GM19468 (cell line): Measurements from ENCODE around the gene PLPPR2.
A peak's percentile ranks its signal among the peaks of the same experiment; 100 is the strongest.
"Not testable (repeated sequence)": the region's sequence is repeated elsewhere in the genome, so short reads cannot be mapped to it uniquely, and the experiment has no call there.

Experiments used
- ATAC-seq: cut with Tn5 transposase; IDR thresholded peaks from one replicate; pipeline ENCODE4 v1.9.1; 2021; ENCODE audit warnings: mild to moderate bottlenecking, moderate library complexity, moderate number of reproducible peaks; ENCODE audit not compliant: unreplicated experiment; ENCODE audit errors: extremely low read depth

The PLPPR2 gene

DNA sequence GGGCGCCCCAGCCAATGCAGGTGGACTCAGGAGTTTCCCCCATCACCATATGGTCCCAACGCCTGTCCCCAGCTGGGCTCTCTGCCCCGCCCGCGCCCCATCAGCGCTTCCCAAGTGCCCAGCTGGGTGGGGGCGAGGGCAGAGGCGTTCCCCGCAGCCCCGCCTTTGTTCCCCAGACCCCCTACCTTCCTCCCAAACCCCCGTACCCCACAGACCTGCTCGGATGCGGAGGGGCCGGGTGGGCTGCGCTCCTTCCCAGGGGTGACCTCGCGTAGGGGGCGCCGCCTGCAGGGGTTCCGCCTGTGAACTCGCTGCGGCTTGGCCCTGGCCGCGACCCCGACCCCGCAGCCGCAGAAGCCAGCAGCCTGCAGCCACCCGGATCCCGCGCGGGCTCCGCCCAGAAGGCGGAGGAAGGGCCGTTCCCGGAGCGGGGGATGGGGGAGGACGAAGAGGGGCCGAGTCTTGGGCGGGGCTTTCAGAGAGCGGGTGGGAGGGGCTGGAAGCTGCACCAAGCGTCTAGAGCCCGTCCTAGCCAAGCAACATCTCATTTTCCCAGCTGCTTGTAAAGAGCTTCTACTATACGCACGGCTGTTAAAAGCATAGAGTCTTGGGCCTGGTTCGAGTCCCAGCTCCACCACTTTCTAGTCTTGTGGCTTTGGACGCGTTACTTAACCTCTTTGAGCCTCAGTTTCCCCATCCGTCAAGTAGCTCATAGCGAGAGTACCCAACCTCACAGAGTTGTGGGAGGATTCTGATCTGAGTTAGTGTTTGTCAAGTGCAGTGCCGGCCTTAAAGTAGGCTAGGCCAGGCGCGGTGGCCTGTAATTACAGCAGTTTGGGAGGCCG is 15.8 kb upstream of the PLPPR2 start, which contains the start of gene RAB3D:
Gene RAB3D, minus strand, starts transcription at position 404 of the 845 bp plus-strand sequence. CDS start 2,258 bp downstream, outside the sequence.
- no peak for ATAC-seq

DNA sequence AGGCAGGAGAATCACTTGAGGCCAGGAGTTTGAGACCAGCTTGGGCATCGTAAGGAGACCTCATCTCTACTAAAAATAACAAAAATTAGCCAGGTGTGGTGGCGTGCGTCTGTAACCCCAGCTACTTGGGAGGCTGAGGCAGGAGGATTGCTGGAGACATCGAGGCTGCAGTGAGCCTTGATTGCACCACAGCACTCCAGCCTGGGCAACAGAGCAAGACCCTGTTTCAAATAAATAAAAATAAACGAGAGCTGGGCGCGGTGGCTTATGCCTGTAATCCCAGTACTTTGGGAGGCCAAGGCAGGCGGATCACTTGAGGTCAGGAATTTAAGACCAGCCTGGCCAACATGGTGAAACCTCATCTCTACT is 15.1 kb upstream of the PLPPR2 start:
- ATAC-seq = not testable (repeated sequence)

DNA sequence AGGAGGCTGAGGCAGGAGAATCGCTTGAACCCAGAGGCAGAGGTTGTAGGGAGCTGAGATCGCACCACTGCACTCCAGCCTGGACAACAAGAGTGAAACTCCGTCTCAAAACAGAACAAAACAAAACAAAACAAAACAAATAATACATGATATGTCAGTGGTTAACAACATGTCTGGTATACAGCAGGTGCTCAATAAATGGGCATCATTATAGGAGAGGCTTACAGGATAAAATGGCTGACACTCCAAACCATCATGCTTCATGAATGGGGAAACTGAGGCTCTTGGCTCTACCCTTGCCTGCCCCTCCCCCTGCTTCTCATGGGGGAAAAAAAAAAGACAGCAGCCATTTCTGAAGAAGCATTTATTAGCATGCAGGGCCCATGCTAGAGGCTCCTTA is 12.8 kb upstream of the PLPPR2 start:
- no peak for ATAC-seq

GRCh38 chr19:11345122-11345803 is 10.0 kb upstream of the PLPPR2 start:
- no peak for ATAC-seq

- peak; percentile 59 for ATAC-seq
These were observed 8.9 kb upstream of the PLPPR2 start, which contains the start of the genes CCDC159 and TMEM205 for GRCh38 chr19:11346104-11346940. Gene CCDC159, plus strand, starts transcription at chr19:11346519. Its CDS starts 88 bp downstream, at chr19:11346607. Gene TMEM205, minus strand, starts transcription at chr19:11346268. Its CDS starts 649 bp downstream, at chr19:11345619.

DNA sequence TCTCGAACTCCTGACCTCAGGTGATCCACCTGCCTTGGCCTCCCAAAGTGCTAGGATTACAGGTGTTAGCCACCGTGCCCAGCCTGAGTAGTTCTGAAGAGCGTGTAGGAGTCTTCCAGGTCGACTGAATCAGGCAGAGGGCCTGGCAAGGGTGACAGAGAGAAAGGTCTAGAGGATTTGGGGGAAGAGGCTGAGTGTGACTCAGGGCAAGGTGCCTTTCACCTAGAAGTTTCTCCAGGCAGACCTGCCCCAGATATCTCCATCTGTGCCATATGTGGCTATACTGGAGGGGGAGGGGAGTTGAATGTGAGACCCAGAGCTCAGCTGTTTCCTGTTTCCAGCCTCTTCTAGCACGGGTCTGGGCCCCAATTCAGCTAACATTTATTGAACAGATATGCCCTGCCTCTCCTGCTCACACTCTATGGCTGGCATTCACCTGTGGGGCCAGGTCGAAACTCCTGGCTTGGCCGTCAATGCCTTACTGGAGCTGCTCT is 7.6 kb upstream of the PLPPR2 start:
- ATAC-seq = no peak

DNA sequence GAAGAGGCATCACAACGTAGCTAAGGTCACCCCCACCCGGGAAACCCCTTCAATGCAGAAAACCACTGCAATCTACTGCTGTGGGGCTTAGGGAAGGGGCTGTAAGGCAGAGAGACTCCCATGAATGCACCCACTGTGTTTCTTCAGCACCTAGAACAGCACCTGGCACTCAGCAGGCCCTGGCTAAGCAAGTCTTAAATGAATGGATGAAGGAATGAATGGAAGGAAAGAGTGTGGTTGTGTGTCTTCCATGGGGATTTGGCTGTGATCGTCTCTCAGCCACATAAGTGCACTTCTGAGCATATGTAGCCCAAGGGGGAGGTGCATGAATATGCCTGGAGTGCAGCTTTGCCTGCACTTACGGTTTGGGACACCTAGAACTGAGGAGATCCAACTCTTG is 6.1 kb upstream of the PLPPR2 start:
- ATAC-seq = no peak

DNA sequence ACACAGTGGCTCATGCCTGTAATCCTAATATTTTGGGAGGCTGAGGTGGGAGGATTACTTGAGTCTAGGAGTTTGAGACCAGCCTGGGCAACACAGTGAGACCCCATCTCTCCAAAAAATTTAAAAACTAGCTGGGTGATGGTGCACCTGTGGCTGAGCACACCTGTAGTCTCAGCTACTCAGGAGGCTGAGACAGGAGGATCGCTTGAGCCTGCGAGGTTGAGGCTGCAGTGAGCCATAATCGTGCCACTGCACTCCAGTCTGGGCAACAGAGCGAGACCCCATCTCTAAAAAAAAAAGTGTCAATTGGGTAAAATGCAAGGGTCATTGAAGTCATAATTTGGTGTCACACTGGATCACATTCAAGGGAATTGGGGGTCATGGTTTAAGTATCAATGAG is 1.1 kb upstream of the PLPPR2 start:
- not testable (repeated sequence) for ATAC-seq

- no peak for ATAC-seq
These were observed 804 bp downstream of the PLPPR2 start for GRCh38 chr19:11356074-11356397.

GRCh38 chr19:11356676-11357550 is 1.7 kb downstream of the PLPPR2 start:
- no peak for ATAC-seq

DNA sequence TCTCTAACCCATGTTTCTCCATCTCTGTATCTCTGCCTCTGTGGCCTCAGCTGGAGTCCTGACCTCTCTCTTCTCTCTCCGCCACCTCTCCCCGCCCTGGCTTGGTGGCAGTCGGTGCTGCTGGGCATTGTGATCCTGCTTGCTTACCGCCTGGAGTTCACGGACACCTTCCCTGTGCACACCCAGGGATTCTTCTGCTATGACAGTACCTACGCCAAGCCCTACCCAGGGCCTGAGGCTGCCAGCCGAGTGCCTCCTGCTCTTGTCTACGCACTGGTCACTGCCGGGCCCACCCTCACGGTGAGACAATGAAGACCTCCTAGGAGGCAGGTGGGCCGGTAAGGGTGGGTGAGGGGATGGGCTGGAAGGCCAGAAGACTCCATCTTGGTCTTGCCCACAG is 4.2 kb downstream of the PLPPR2 start:
- no peak for ATAC-seq

GRCh38 chr19:11361037-11361770 is 6.0 kb downstream of the PLPPR2 start:
- no peak for ATAC-seq

DNA sequence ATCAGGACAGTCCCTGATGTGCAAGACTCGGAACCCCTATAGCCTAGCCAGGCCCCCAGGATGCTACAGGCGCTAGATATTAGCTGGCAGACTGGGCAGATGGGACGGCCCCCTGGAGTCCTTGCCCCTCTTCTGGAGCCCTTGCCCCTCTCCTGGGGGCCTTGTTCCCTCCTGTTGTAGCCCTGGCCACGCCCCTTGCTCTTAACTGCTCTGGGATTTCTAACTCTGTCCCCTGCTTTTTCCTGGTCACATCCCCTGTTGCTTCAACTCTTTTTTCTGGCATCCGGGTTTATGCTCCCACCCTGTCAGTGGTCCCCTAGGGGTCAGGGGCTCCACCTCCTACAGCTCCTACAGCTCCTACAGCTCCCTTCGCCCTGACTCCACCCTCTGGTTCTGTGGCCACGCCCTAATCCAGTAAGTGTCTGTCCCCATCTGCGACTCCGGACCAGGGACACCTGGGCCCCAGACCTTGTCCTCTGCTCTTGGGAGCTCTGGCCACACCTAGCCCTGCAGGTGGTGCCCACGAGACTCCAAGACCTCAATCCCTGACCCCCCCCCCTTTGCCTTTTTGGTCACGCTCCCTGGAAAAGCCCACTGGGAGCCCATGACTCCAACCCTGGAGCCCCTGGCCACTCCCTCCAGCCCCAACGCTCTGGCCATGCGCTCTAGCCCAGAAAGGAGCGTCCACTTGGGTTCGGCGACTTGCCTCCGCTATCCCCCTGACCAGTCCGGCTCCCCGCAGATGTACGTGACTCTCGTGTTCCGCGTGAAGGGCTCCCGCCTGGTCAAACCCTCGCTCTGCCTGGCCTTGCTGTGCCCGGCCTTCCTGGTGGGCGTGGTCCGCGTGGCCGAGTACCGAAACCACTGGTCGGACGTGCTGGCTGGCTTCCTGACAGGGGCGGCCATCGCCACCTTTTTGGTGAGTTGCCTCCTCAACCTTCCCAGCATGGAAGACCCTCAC is 6.8 kb downstream of the PLPPR2 start:
- no peak for ATAC-seq

- ATAC-seq = no peak
These were observed 8.6 kb downstream of the PLPPR2 start for GRCh38 chr19:11363881-11364280.

DNA sequence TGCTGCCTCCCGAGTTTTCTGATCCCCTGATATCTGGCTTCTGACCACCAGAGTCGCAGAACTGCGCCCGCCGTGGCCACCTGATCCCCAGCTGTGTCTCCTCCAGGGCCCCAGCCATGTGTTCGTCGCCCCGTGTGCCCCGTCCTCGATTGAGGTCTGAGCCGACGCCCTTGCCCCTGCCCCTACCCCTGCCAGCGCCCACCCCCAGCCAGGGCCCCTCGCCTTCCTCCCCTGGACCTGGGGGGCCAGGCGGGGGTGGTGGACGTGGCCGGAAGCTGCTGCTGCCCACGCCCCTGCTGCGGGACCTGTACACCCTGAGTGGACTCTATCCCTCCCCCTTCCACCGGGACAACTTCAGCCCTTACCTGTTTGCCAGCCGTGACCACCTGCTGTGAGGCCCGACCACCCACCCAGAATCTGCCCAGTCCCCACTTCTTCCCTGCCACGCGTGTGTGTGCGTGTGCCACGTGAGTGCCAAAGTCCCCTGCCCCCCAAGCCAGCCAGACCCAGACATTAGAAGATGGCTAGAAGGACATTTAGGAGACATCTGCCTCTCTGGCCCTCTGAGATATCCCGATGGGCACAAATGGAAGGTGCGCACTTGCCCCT is 9.2 kb downstream of the PLPPR2 start:
- ATAC-seq = no peak

DNA sequence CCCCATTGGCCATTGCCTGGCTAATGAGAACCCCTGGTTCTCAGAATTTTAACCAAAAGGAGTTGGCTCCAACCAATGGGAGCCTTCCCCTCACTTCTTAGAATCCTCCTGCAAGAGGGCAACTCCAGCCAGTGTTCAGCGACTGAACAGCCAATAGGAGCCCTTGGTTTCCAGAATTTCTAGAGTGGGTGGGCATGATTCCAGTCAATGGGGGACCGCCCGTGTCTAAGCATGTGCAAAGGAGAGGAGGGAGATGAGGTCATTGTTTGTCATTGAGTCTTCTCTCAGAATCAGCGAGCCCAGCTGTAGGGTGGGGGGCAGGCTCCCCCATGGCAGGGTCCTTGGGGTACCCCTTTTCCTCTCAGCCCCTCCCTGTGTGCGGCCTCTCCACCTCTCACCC is 9.7 kb downstream of the PLPPR2 start:
- no peak for ATAC-seq

- ATAC-seq = no peak
These were observed 10.4 kb downstream of the PLPPR2 start for GRCh38 chr19:11365557-11366117.
